Mucosa of descending colon (tissue), 3 donors: ENCODE measurements around the gene WFDC6. TPM values are rescaled to one million over a fixed set of nuclear protein-coding genes. Genes with fewer than 3 reads are reported as not detected.
"Not testable (repeated sequence)": the region's sequence is repeated elsewhere in the genome, so short reads cannot be mapped to it uniquely, and the experiment has no call there.

Experiments used
- ATAC-seq: fragments of 200-7000 bp; cut with Tn5 transposase; one replicate; pipeline ENCODE4 v1.9.1; 2020; ENCODE audit warnings: mild to moderate bottlenecking, moderate library complexity
- DNase-seq, 3 donors: peaks; one replicate each; pipeline ENCODE4 v3.0.0-alpha.2; 2020
- H3K36me3 ChIP-seq: fragments of 200-600 bp; one replicate; pipeline ENCODE4 v1.8.0; 2021; ENCODE audit warnings: low read depth, mild to moderate bottlenecking
- H3K4me1 ChIP-seq: fragments of 200-600 bp; one replicate; pipeline ENCODE4 v1.8.0; 2021; ENCODE audit warnings: low read depth, mild to moderate bottlenecking
- H3K4me3 ChIP-seq: fragments of 200-600 bp; one replicate; pipeline ENCODE4 v1.8.0; 2021; ENCODE audit warnings: mild to moderate bottlenecking
- H3K9me3 ChIP-seq: fragments of 200-600 bp; one replicate; pipeline ENCODE4 v1.8.0; 2021; ENCODE audit warnings: mild to moderate bottlenecking
- CTCF ChIP-seq: fragments of 200-600 bp; IDR thresholded peaks from one replicate; pipeline ENCODE4 v1.8.0; 2022; ENCODE audit warnings: antibody characterized with exemption, mild to moderate bottlenecking
- intact Hi-C, 2 donors: fragments of 100-400 bp; cut with DNase I in 1 of 2; cut with micrococcal nuclease in 1 of 2; formaldehyde crosslinking; loops; one replicate each; pipeline versions ENCODE4 v1.11.0 to v1.11.1; 2022; cut with DNase I, micrococcal nuclease
- total RNA-seq, 3 donors: library from RNA; stranded (reverse); fragmentation: NEBNext Ultra II Directional in 2 of 3; extraction: Animal tissue kit (Norgen Biotek cat#: 25700) in 2 of 3; gene quantifications; one replicate each; pipeline versions ENCODE4 v1.2.1 to v1.2.4, GENCODE V29; 2021 to 2023
- donor health status: DM: no; HTN: no; CAD: no; lungs with moderate emphysema.
- donor health status: DM: no; HTN: no; CAD: no.
- donor health status: DM: no; HTN: yes; CAD: no.

WFDC6 gene
- total RNA-seq, 3 donors from 2014 or later, result not detected

DNA sequence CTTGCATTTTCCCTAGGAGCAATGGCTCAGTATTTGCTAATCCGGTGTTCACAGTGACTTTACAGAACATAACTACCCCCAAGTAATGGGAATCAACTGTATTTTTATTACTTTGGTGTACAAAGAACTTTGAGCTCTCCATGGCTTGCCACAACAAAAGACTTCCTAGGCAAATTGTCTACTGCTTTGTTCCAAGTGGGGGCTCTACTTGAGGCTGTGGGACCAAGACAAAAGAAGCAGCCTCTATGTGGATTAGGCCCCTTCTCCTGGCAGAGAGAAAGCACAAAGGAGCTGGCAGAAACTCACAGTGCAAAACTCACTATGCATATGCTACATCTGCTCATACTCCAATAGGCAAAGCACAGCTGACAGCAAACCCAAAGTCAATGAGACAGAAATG lies 38.9 kb upstream of the WFDC6 start:
- no peaks in the 10 kb centered on the region for H3K9me3 ChIP-seq
- no peaks in the 10 kb centered on the region for H3K36me3 ChIP-seq
- intact Hi-C loops, result no loop called here
- no peak for TF ChIP-seq CTCF
- DNase-seq (no peak), ATAC-seq (no peak)
- no peaks in the 10 kb centered on the region for H3K4me1 ChIP-seq
- no peak overlapping the region for H3K4me3 ChIP-seq

DNA sequence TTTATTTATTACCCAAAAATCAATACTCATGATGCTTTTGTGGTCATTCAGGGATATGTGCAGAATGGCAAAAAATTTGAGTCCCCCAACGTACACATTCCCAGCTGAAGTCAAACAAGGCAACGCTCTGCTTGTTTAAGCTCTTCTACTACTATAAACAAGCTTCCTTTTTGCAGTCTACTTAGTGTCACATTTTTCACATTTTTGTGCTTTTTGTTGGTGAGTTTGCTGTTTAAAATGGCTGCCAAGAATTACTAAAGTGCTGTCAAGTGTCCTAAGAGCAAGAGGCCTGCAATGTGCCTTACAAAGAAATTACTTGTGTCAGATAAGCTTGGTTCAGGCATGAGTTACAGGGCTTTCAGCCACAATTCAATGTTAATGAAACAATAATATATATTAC lies 37.7 kb upstream of the WFDC6 start:
- intact Hi-C loops, result no loop called here
- H3K4me1 ChIP-seq, result no peaks in the 10 kb centered on the region
- DNase-seq (no peak), ATAC-seq (no peak)
- H3K4me3 ChIP-seq, result no peak overlapping the region
- TF ChIP-seq CTCF, result no peak
- no peaks in the 10 kb centered on the region for H3K9me3 ChIP-seq
- H3K36me3 ChIP-seq, result no peaks in the 10 kb centered on the region

DNA sequence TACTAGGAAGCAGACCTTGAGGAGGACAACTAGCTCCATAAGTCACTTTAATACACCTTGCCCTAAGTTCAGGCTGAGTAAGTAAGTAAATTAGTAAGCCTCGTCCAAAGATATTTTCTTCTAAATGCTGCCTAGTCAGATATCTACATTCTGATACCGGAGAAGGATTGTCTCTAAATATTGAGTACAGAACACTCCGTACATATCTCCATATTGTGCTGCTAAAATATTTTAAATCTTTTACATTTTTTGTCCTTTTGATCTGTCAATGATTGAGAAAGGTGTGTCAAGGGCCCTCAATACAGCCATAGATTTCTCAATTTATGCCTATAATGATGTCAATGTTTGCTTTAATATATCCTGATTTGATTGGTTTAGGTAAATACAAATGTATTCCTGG lies 36.6 kb upstream of the WFDC6 start:
- ATAC-seq, result no peak
- intact Hi-C loops, result no loop called here
- H3K36me3 ChIP-seq, result no peaks in the 10 kb centered on the region
- H3K4me3 ChIP-seq, result no peak overlapping the region
- no peak for DNase-seq
- no peaks in the 10 kb centered on the region for H3K4me1 ChIP-seq
- no peak for TF ChIP-seq CTCF
- H3K9me3 ChIP-seq, result no peaks in the 10 kb centered on the region

GRCh38 chr20:45569650-45570049 lies 30.4 kb upstream of the WFDC6 start:
- H3K36me3 ChIP-seq, DNase-seq, H3K4me3 ChIP-seq, H3K4me1 ChIP-seq, ATAC-seq, intact Hi-C loops, H3K9me3 ChIP-seq: not testable (repeated sequence)

GRCh38 chr20:45564760-45565276 lies 25.5 kb upstream of the WFDC6 start:
- Histone ChIP-seq H3K4me3 (no peak overlapping the region), H3K9me3 (no peaks in the 10 kb centered on the region), H3K4me1 (no peaks in the 10 kb centered on the region), H3K36me3 (no peaks in the 10 kb centered on the region)
- ATAC-seq (no peak), DNase-seq (no peak)
- no peak for TF ChIP-seq CTCF
- intact Hi-C loops, result no loop called here

DNA sequence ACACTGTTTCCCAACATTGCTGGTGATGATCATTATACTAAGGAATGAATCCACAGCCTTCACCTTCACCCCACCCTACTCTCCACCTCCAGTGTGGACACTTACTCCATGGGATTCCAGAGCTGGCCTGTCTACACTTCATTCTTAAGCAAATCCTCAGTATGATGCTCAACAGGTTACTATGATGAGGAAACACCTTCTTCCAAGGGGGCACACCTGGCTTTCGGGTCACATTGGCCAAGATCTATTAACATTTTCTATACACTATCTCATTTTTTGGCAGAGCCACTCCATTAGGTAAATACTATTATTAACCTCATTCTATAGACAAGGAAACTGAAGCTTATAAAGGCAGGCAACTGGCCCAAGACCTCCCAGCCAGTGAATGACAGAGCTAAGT lies 15.9 kb upstream of the WFDC6 start:
- Histone ChIP-seq H3K36me3 (no peaks in the 10 kb centered on the region), H3K4me3 (no peak overlapping the region), H3K4me1 (peaks cover 3% of the 10 kb centered on the region), H3K9me3 (no peaks in the 10 kb centered on the region)
- ATAC-seq, result no peak
- intact Hi-C loops, result no loop called here
- DNase-seq, result no peak
- no peak for TF ChIP-seq CTCF
